DOHH2 (cell line): Measurements from ENCODE around the gene VWF.

ENCODE experiments used
- H3F3A ChIP-seq: fragments of 200-600 bp; sonication (generic), shearing (Covaris generic); 2 replicates; pipeline ENCODE4 v1.6.0; 2016; ENCODE audit warnings: antibody characterized with exemption, mild to moderate bottlenecking; ENCODE audit not compliant: control insufficient read depth, insufficient read depth
- H3K27ac ChIP-seq: fragments of 200-600 bp; sonication (generic); 2 replicates; pipeline ENCODE4 v1.5.1; 2014; ENCODE audit warnings: low read depth, mild to moderate bottlenecking, low read length, moderate library complexity
- H3K27me3 ChIP-seq: fragments of 200-600 bp; sonication (generic); 2 replicates; pipeline ENCODE4 v1.6.1; 2014; ENCODE audit warnings: mild to moderate bottlenecking, low read length, mixed read lengths; ENCODE audit not compliant: control insufficient read depth
- H3K36me3 ChIP-seq: fragments of 200-600 bp; sonication (generic); 2 replicates; pipeline ENCODE4 v1.6.1; 2014; ENCODE audit warnings: mild to moderate bottlenecking, low read length, moderate library complexity, mixed read lengths; ENCODE audit not compliant: control insufficient read depth
- H3K4me1 ChIP-seq: fragments of 200-600 bp; sonication (generic); 2 replicates; pipeline ENCODE4 v1.6.1; 2014; ENCODE audit warnings: mild to moderate bottlenecking, low read length, mixed read lengths; ENCODE audit not compliant: control insufficient read depth
- H3K4me2 ChIP-seq: fragments of 200-600 bp; sonication (generic); 2 replicates; pipeline ENCODE4 v1.6.0; 2014; ENCODE audit warnings: mild to moderate bottlenecking, low read length, moderate library complexity
- H3K4me3 ChIP-seq: fragments of 200-600 bp; sonication (generic); 2 replicates; pipeline ENCODE4 v1.5.1; 2014; ENCODE audit warnings: mild to moderate bottlenecking, low read length, mixed read lengths
- H3K79me2 ChIP-seq: fragments of 200-600 bp; sonication (generic); 2 replicates; pipeline ENCODE4 v1.6.1; 2014; ENCODE audit warnings: mild to moderate bottlenecking, low read length, mixed read lengths; ENCODE audit not compliant: control insufficient read depth
- H3K9me2 ChIP-seq: fragments of 200-600 bp; sonication (generic); replicated peaks from 2 replicates; pipeline ENCODE4 v1.6.1; 2014; ENCODE audit warnings: mild to moderate bottlenecking, low read length, mixed read lengths; ENCODE audit not compliant: control insufficient read depth
- H3K9me3 ChIP-seq: fragments of 200-600 bp; sonication (generic); 2 replicates; pipeline ENCODE4 v1.6.1; 2014; ENCODE audit warnings: antibody characterized with exemption, low read length, mixed read lengths; ENCODE audit not compliant: control insufficient read depth, insufficient read depth
- H4K20me1 ChIP-seq: fragments of 200-600 bp; sonication (generic); 2 replicates; pipeline ENCODE4 v1.6.0; 2014; ENCODE audit warnings: low read depth, mild to moderate bottlenecking, antibody characterized with exemption, low read length, moderate library complexity; ENCODE audit not compliant: control insufficient read depth, insufficient read depth
- CTCF ChIP-seq: fragments of 200-600 bp; sonication (generic); IDR thresholded peaks from one replicate; pipeline ENCODE4 v1.5.1; 2014; ENCODE audit warnings: antibody characterized with exemption, mild to moderate bottlenecking, low read depth, low read length; ENCODE audit not compliant: poor library complexity, severe bottlenecking
- EZH2phosphoT487 ChIP-seq: fragments of 200-600 bp; sonication (generic); IDR thresholded peaks from 2 replicates; pipeline ENCODE4 v1.6.1; 2017; ENCODE audit warnings: borderline replicate concordance, mild to moderate bottlenecking, antibody characterized with exemption, low read length, moderate library complexity, mixed read lengths

The VWF gene

GRCh38 chr12:5904441-5904840 lies 220.0 kb downstream of the VWF start:
- Histone ChIP-seq H3K27ac (no peak overlapping the region), H3F3A (no peaks in the 10 kb centered on the region), H3K79me2 (no peaks in the 10 kb centered on the region), H3K27me3 (no peaks in the 10 kb centered on the region), H3K4me2 (no peak overlapping the region), H4K20me1 (no peaks in the 10 kb centered on the region), H3K9me3 (no peaks in the 10 kb centered on the region), H3K4me1 (no peaks in the 10 kb centered on the region), H3K4me3 (no peak overlapping the region), H3K9me2 (no peaks in the 10 kb centered on the region), H3K36me3 (no peaks in the 10 kb centered on the region)
- TF ChIP-seq EZH2phosphoT487 (no peak), CTCF (no peak)

- Histone ChIP-seq H3K79me2 (no peaks in the 10 kb centered on the region), H3K27me3 (no peaks in the 10 kb centered on the region), H3K36me3 (no peaks in the 10 kb centered on the region), H3K9me3 (no peaks in the 10 kb centered on the region), H3K4me1 (no peaks in the 10 kb centered on the region), H3F3A (no peaks in the 10 kb centered on the region), H3K4me3 (no peak overlapping the region), H3K9me2 (no peaks in the 10 kb centered on the region), H3K27ac (no peak overlapping the region), H3K4me2 (no peak overlapping the region), H4K20me1 (no peaks in the 10 kb centered on the region)
- TF ChIP-seq EZH2phosphoT487 (no peak), CTCF (no peak)
Measured at GRCh38 chr12:5902736-5903135, 221.7 kb downstream of the VWF start.

GRCh38 chr12:5901416-5901815 lies 223.1 kb downstream of the VWF start:
- no peak for TF ChIP-seq EZH2phosphoT487
- no peak for TF ChIP-seq CTCF
- Histone ChIP-seq H3K27ac (no peak overlapping the region), H3K4me3 (no peak overlapping the region), H3K4me2 (no peak overlapping the region), H3K4me1 (no peaks in the 10 kb centered on the region), H3K9me3 (no peaks in the 10 kb centered on the region), H3K36me3 (no peaks in the 10 kb centered on the region), H3K9me2 (no peaks in the 10 kb centered on the region), H4K20me1 (no peaks in the 10 kb centered on the region), H3F3A (no peaks in the 10 kb centered on the region), H3K27me3 (no peaks in the 10 kb centered on the region), H3K79me2 (no peaks in the 10 kb centered on the region)
